K562 (cell line): ENCODE results near the gene SMARCD2. TPM values are rescaled to one million over a fixed set of nuclear protein-coding genes. Genes with fewer than 3 reads are reported as not detected.

Experiments used
- CBX3 ChIP-seq, 2 experiments: IDR thresholded peaks; 1 replicate in 1 of 2; 2 replicates in 1 of 2; pipeline ENCODE4 v1.6.1; 2012; ENCODE audit warnings: inconsistent platforms in 2 of 2, low read length in 2 of 2, borderline replicate concordance in 1 of 2, control low read depth in 1 of 2
- CREM ChIP-seq: IDR thresholded peaks from 2 replicates; pipeline ENCODE4 v1.6.1; 2014; ENCODE audit warnings: antibody characterized with exemption, low read depth
- FIP1L1 ChIP-seq: fragments of 200-400 bp; formaldehyde crosslinking; IDR thresholded peaks from 2 replicates; pipeline ENCODE4 v1.6.1; 2018; ENCODE audit warnings: mild to moderate bottlenecking, low read depth, low read length; ENCODE audit not compliant: poor library complexity, severe bottlenecking
- POLR2A ChIP-seq: fragments of 450-650 bp; conservative IDR thresholded peaks from 2 replicates; pipeline ENCODE4 v1.6.1; 2016
- RCOR1 ChIP-seq, 2 experiments: IDR thresholded peaks; 2 replicates each; pipeline ENCODE4 v1.6.1; 2012; ENCODE audit warnings: low read depth in 2 of 2, low read length in 2 of 2, borderline replicate concordance in 1 of 2, improper control_type of control experiment in 1 of 2
- WHSC1 ChIP-seq: IDR thresholded peaks from one replicate; pipeline ENCODE4 v1.6.1; 2012; ENCODE audit warnings: low read length, control low read depth, inconsistent platforms
- ZFX ChIP-seq: sonication (generic); formaldehyde crosslinking; IDR thresholded peaks from 2 replicates; pipeline ENCODE4 v1.8.0; 2022; ENCODE audit warnings: mild to moderate bottlenecking, missing genetic modification reagents, moderate library complexity
- ZNF263 ChIP-seq: sonication (generic); formaldehyde crosslinking; IDR thresholded peaks from 2 replicates; pipeline ENCODE4 v1.8.0; 2022; ENCODE audit warnings: mild to moderate bottlenecking, missing genetic modification reagents, borderline replicate concordance
- ZNF551 ChIP-seq: fragments of 250-450 bp; sonication (Bioruptor Pico); IDR thresholded peaks from 2 replicates; pipeline ENCODE4 v1.5.0; 2021; ENCODE audit warnings: mild to moderate bottlenecking, moderate library complexity
- ZNF699 ChIP-seq: fragments of 250-450 bp; sonication (Bioruptor Pico); IDR thresholded peaks from 2 replicates; pipeline ENCODE4 v1.8.0; 2021; ENCODE audit warnings: mild to moderate bottlenecking, moderate library complexity; ENCODE audit not compliant: insufficient replicate concordance
- polyA plus RNA-seq, 8 experiments: library from polyadenylated mRNA; depleted of rRNA in 4 of 8; stranded (reverse) in 5 of 8; unstranded in 3 of 8; fragments of >200 nt; fragmentation: Nextera tagmentation in 2 of 8; fragmentation: Illumina TruSeq in 1 of 8; extraction: Ambion mirVana in 2 of 8; extraction: Trizol in 1 of 8; gene quantifications; 2 replicates each; pipeline versions ENCODE4 v1.2.1 to v1.2.3, GENCODE V29; 2011 to 2014; ENCODE audit warnings: inconsistent platforms in 1 of 8, missing spikeins in 1 of 8
- total RNA-seq, 7 experiments: library from RNA; depleted of rRNA in 6 of 7; stranded (reverse); fragments of >200 nt in 6 of 7; fragmentation: Illumina TruSeq in 2 of 7; extraction: Trizol in 2 of 7; gene quantifications; 2 replicates each; pipeline versions ENCODE4 v1.2.1 to v1.2.3, GENCODE V29; 2011 to 2021; ENCODE audit warnings: low replicate concordance in 1 of 7
- TF ChIP-seq, protein P1 (sequence below): sonication (generic); formaldehyde crosslinking; IDR thresholded peaks from 2 replicates; pipeline ENCODE4 v1.8.1; 2023; ENCODE audit warnings: mild to moderate bottlenecking, missing genetic modification reagents, moderate library complexity
- TF ChIP-seq, protein P2 (sequence below): fragments of 450-650 bp; IDR thresholded peaks from 2 replicates; pipeline ENCODE4 v1.6.1; 2016; ENCODE audit warnings: mild to moderate bottlenecking, moderate library complexity
- TF ChIP-seq, protein P3 (sequence below): fragments of 450-650 bp; IDR thresholded peaks from 2 replicates; pipeline ENCODE4 v1.6.1; 2016; ENCODE audit warnings: antibody characterized with exemption

SMARCD2 gene
- total and polyA plus RNA-seq, 9 of the 15 experiments (the other 6 are each of a cell fraction or from before 2014, with no cell fraction given): 1.7 to 114 (median 90.3) TPM

DNA sequence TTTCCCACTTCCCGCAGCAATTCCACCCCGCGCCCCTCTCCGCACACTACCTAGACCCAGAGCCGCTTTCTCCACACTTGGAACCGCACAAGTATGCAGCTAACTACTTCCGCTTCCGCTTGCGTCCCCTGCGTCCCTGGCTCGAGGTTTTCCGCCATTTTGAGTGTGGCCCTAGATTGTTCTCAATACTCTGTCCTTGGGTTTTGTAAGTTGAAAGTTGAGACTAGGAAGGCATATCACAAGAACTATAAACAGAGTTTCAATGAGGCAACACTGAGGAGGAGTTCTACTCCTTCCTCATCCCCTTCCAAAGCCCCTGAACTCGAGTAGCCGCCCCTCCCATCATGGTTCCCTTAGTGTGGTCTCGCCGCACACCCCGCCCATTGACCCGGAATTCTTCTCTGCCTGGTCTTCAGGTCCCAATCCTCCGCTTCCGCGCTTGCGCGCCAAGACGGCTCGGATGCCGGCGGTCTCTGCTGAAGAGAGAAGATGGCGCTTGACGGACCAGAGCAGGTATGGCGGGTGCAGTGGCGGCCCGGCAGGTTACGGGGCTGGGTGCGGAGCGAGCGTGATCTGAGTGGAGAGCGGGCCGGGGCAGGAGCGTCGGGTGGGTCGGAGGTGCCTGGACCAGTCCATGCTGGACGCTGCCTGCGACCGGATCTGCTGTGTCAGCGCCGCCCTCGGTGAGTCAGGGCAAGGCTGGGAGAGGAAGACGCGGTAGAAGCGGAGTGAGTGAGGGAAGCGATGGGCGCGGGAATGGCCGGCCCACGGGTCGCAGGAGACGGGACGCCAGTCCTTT lies 15.3 kb downstream of the SMARCD2 start, which contains the start of the genes FTSJ3 and PSMC5 (continued):
- TF ChIP-seq FIP1L1 (peak; percentile 83), CBX3 (IDR thresholded peaks at IDR 0.05; ENCODE audit: borderline replicate concordance in 1 of 2, low read length in 2 of 2) (no peak), WHSC1 (no peak), ZNF263 (CRISPR knock-in tag) (no peak), ZFX (no peak), ZNF551 (CRISPR knock-in tag) (no peak), POLR2A (peak; percentile 95), ZNF699 (CRISPR knock-in tag) (no peak), RCOR1 (IDR thresholded peaks at IDR 0.05; ENCODE audit: borderline replicate concordance in 1 of 2, low read depth in 2 of 2, low read length in 2 of 2) (peak in 1 of 2 experiments; percentile 68; a peak in 3 of 4 replicates), CREM (peak; percentile 81)
- TF ChIP-seq, protein P1, sequence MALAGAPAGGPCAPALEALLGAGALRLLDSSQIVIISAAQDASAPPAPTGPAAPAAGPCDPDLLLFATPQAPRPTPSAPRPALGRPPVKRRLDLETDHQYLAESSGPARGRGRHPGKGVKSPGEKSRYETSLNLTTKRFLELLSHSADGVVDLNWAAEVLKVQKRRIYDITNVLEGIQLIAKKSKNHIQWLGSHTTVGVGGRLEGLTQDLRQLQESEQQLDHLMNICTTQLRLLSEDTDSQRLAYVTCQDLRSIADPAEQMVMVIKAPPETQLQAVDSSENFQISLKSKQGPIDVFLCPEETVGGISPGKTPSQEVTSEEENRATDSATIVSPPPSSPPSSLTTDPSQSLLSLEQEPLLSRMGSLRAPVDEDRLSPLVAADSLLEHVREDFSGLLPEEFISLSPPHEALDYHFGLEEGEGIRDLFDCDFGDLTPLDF (CRISPR knock-in tag): peak; percentile 92
- TF ChIP-seq, protein P2, sequence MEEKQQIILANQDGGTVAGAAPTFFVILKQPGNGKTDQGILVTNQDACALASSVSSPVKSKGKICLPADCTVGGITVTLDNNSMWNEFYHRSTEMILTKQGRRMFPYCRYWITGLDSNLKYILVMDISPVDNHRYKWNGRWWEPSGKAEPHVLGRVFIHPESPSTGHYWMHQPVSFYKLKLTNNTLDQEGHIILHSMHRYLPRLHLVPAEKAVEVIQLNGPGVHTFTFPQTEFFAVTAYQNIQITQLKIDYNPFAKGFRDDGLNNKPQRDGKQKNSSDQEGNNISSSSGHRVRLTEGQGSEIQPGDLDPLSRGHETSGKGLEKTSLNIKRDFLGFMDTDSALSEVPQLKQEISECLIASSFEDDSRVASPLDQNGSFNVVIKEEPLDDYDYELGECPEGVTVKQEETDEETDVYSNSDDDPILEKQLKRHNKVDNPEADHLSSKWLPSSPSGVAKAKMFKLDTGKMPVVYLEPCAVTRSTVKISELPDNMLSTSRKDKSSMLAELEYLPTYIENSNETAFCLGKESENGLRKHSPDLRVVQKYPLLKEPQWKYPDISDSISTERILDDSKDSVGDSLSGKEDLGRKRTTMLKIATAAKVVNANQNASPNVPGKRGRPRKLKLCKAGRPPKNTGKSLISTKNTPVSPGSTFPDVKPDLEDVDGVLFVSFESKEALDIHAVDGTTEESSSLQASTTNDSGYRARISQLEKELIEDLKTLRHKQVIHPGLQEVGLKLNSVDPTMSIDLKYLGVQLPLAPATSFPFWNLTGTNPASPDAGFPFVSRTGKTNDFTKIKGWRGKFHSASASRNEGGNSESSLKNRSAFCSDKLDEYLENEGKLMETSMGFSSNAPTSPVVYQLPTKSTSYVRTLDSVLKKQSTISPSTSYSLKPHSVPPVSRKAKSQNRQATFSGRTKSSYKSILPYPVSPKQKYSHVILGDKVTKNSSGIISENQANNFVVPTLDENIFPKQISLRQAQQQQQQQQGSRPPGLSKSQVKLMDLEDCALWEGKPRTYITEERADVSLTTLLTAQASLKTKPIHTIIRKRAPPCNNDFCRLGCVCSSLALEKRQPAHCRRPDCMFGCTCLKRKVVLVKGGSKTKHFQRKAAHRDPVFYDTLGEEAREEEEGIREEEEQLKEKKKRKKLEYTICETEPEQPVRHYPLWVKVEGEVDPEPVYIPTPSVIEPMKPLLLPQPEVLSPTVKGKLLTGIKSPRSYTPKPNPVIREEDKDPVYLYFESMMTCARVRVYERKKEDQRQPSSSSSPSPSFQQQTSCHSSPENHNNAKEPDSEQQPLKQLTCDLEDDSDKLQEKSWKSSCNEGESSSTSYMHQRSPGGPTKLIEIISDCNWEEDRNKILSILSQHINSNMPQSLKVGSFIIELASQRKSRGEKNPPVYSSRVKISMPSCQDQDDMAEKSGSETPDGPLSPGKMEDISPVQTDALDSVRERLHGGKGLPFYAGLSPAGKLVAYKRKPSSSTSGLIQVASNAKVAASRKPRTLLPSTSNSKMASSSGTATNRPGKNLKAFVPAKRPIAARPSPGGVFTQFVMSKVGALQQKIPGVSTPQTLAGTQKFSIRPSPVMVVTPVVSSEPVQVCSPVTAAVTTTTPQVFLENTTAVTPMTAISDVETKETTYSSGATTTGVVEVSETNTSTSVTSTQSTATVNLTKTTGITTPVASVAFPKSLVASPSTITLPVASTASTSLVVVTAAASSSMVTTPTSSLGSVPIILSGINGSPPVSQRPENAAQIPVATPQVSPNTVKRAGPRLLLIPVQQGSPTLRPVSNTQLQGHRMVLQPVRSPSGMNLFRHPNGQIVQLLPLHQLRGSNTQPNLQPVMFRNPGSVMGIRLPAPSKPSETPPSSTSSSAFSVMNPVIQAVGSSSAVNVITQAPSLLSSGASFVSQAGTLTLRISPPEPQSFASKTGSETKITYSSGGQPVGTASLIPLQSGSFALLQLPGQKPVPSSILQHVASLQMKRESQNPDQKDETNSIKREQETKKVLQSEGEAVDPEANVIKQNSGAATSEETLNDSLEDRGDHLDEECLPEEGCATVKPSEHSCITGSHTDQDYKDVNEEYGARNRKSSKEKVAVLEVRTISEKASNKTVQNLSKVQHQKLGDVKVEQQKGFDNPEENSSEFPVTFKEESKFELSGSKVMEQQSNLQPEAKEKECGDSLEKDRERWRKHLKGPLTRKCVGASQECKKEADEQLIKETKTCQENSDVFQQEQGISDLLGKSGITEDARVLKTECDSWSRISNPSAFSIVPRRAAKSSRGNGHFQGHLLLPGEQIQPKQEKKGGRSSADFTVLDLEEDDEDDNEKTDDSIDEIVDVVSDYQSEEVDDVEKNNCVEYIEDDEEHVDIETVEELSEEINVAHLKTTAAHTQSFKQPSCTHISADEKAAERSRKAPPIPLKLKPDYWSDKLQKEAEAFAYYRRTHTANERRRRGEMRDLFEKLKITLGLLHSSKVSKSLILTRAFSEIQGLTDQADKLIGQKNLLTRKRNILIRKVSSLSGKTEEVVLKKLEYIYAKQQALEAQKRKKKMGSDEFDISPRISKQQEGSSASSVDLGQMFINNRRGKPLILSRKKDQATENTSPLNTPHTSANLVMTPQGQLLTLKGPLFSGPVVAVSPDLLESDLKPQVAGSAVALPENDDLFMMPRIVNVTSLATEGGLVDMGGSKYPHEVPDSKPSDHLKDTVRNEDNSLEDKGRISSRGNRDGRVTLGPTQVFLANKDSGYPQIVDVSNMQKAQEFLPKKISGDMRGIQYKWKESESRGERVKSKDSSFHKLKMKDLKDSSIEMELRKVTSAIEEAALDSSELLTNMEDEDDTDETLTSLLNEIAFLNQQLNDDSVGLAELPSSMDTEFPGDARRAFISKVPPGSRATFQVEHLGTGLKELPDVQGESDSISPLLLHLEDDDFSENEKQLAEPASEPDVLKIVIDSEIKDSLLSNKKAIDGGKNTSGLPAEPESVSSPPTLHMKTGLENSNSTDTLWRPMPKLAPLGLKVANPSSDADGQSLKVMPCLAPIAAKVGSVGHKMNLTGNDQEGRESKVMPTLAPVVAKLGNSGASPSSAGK: no peak
- TF ChIP-seq, protein P3, sequence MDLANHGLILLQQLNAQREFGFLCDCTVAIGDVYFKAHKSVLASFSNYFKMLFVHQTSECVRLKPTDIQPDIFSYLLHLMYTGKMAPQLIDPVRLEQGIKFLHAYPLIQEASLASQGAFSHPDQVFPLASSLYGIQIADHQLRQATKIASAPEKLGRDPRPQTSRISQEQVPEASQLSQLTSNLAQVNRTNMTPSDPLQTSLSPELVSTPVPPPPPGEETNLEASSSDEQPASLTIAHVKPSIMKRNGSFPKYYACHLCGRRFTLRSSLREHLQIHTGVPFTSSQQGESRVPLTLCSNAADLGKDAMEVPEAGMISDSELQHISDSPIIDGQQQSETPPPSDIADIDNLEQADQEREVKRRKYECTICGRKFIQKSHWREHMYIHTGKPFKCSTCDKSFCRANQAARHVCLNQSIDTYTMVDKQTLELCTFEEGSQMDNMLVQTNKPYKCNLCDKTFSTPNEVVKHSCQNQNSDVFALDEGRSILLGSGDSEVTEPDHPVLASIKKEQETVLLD: peak; percentile 98
